Brain microvascular endothelial cell (primary cell): Measurements from ENCODE around the gene NEURL3.
"Not testable (repeated sequence)": the region's sequence is repeated elsewhere in the genome, so short reads cannot be mapped to it uniquely, and the experiment has no call there.

Source experiments
- DNase-seq: peaks from one replicate; pipeline ENCODE4 v3.0.0-alpha.2; 2020
- H3K27ac ChIP-seq: fragments of 250-450 bp; sonication (Bioruptor Pico); 2 replicates; pipeline ENCODE4 v1.5.1; 2020; ENCODE audit warnings: mild to moderate bottlenecking, moderate library complexity
- H3K27me3 ChIP-seq: fragments of 250-450 bp; sonication (Bioruptor Pico); replicated peaks from 2 replicates; pipeline ENCODE4 v1.5.1; 2020; ENCODE audit warnings: mild to moderate bottlenecking
- H3K36me3 ChIP-seq: fragments of 250-450 bp; sonication (Bioruptor Pico); replicated peaks from 2 replicates; pipeline ENCODE4 v1.5.1; 2020; ENCODE audit warnings: mild to moderate bottlenecking
- H3K4me3 ChIP-seq: 2 replicates; pipeline ENCODE4 v1.5.1; 2011; ENCODE audit warnings: low read depth, mild to moderate bottlenecking, control low read depth, low read length, moderate library complexity
- CTCF ChIP-seq: IDR thresholded peaks from 2 replicates; pipeline ENCODE4 v1.5.1; 2011; ENCODE audit warnings: low read depth, mild to moderate bottlenecking, moderate library complexity, low read length, control low read depth, inconsistent platforms; ENCODE audit errors: missing control alignments
- in situ Hi-C: cut with HindIII; loops from 2 replicates; pipeline ENCODE4 v1.10.0; 2017; ENCODE audit warnings: low sequenced_read_pairs, low pct_ligation_motif_present

Gene NEURL3

GRCh38 chr2:96505231-96505889 lies at the start of gene NEURL3:
Gene NEURL3, minus strand, starts transcription at chr2:96505357. Its CDS starts 71 bp downstream, at chr2:96505286.
- Histone ChIP-seq H3K27me3 (peaks cover 13% of the 10 kb centered on the region), H3K36me3 (no peaks in the 10 kb centered on the region), H3K27ac (no peak within 1 kb of the TSS), H3K4me3 (no peak within 1 kb of the TSS)
- TF ChIP-seq CTCF = no peak
- DNase-seq = peak; percentile 52
- in situ Hi-C loops = no loop called here

GRCh38 chr2:96554293-96555145 lies 49.4 kb upstream of the NEURL3 start:
- in situ Hi-C loops = no loop called here
- peaks cover 24% of the 10 kb centered on the region for H3K36me3 ChIP-seq
- peak; percentile 92 for TF ChIP-seq CTCF
- no peak overlapping the region for H3K27ac ChIP-seq
- H3K27me3 ChIP-seq = no peaks in the 10 kb centered on the region
- no peak overlapping the region for H3K4me3 ChIP-seq
- DNase-seq = no peak

GRCh38 chr2:96553957-96554292 lies 48.8 kb upstream of the NEURL3 start:
- H3K36me3 ChIP-seq = peaks cover 24% of the 10 kb centered on the region
- DNase-seq, H3K4me3 ChIP-seq, H3K27ac ChIP-seq, H3K27me3 ChIP-seq, in situ Hi-C loops: not testable (repeated sequence)

GRCh38 chr2:96553176-96553956 lies 48.2 kb upstream of the NEURL3 start:
- Histone ChIP-seq H3K27ac (no peak overlapping the region), H3K27me3 (no peaks in the 10 kb centered on the region), H3K4me3 (no peak overlapping the region), H3K36me3 (peaks cover 24% of the 10 kb centered on the region)
- no peak for DNase-seq
- in situ Hi-C loops = no loop called here
- TF ChIP-seq CTCF = no peak

- Histone ChIP-seq H3K27me3 (no peaks in the 10 kb centered on the region), H3K4me3 (no peak overlapping the region), H3K36me3 (peaks cover 24% of the 10 kb centered on the region), H3K27ac (no peak overlapping the region)
- no peak for DNase-seq
- in situ Hi-C loops = no loop called here
- TF ChIP-seq CTCF = no peak
These were observed 47.4 kb upstream of the NEURL3 start for GRCh38 chr2:96552315-96553175.
